Measurements from ENCODE around the gene PRIM2.
"Not testable (repeated sequence)": the region's sequence is repeated elsewhere in the genome, so short reads cannot be mapped to it uniquely, and the experiment has no call there.

DNA sequence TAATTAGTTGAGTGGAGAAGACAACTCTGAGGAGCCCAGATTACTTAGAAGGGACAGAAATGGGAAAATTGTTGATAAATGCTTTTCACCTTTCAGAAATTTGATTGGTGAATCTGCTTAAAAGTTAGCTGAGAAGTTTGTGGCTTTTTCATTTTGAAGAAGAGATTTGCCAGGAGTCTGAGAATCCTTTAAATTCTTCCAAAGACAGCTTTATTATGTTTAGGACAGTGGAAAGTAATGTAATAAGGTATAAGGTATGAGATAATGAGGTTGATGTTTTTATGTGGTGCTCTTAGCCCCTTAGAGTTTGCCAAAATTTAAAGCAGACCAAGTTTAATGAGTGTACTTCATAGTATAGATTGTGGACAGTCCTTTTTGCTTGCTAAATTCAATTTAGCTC is 42.3 kb downstream of the PRIM2 start:
- TF ChIP-seq TAF1 (IDR thresholded peaks at IDR 0.05; ENCODE audit: low read depth, low read length); POLR2A (IDR thresholded peaks at IDR 0.05; ENCODE audit: low read depth, low read length); POLR2AphosphoS5 (IDR thresholded peaks at IDR 0.05; ENCODE audit: low read depth, low read length); POU2F2 (IDR thresholded peaks at IDR 0.05; ENCODE audit: low read depth, low read length); PAX5 (IDR thresholded peaks at IDR 0.05; ENCODE audit: insufficient read depth, low read length, severe bottlenecking); SPI1 (IDR thresholded peaks at IDR 0.05; ENCODE audit: low read depth, low read length): not testable (repeated sequence)
